ENCODE data around the gene PLXNA4.

DNA sequence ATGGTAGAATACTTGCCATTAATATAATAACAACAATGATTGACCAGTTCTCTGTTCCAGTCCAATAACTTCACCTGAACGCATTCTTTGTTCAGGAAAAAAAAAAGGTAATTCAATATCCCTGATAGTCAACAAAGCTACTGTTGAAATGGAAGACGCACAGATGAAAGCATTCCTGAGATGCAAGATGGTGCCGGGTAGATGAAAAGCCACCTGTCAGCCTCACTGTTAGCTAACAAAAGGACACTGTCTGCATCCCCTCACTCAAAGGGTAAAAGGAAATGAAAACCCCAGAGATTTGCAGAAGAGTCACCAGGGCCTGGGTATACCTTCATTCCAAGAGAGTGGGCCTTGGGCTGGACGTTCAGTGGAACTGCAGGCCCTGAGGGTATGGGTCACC is 357.4 kb downstream of the PLXNA4 start:
- TF ChIP-seq CHD4 (IDR thresholded peaks at IDR 0.05; ENCODE audit: borderline replicate concordance) (no peak), POLR2A (IDR thresholded peaks at IDR 0.05; ENCODE audit: low read length) (no peak), RCOR1 (IDR thresholded peaks at IDR 0.05; ENCODE audit: low read depth, low read length) (no peak)
- TF ChIP-seq, protein P1, sequence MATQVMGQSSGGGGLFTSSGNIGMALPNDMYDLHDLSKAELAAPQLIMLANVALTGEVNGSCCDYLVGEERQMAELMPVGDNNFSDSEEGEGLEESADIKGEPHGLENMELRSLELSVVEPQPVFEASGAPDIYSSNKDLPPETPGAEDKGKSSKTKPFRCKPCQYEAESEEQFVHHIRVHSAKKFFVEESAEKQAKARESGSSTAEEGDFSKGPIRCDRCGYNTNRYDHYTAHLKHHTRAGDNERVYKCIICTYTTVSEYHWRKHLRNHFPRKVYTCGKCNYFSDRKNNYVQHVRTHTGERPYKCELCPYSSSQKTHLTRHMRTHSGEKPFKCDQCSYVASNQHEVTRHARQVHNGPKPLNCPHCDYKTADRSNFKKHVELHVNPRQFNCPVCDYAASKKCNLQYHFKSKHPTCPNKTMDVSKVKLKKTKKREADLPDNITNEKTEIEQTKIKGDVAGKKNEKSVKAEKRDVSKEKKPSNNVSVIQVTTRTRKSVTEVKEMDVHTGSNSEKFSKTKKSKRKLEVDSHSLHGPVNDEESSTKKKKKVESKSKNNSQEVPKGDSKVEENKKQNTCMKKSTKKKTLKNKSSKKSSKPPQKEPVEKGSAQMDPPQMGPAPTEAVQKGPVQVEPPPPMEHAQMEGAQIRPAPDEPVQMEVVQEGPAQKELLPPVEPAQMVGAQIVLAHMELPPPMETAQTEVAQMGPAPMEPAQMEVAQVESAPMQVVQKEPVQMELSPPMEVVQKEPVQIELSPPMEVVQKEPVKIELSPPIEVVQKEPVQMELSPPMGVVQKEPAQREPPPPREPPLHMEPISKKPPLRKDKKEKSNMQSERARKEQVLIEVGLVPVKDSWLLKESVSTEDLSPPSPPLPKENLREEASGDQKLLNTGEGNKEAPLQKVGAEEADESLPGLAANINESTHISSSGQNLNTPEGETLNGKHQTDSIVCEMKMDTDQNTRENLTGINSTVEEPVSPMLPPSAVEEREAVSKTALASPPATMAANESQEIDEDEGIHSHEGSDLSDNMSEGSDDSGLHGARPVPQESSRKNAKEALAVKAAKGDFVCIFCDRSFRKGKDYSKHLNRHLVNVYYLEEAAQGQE (IDR thresholded peaks at IDR 0.05), result no peak

Data from A549 (cell line).